Measurements from ENCODE around the gene PSIP1.

- no peak for TF ChIP-seq CTCF (IDR thresholded peaks at IDR 0.05)
- no peak for TF ChIP-seq POLR2A (IDR thresholded peaks at IDR 0.05)
- no peak for TF ChIP-seq EP300 (IDR thresholded peaks at IDR 0.05; ENCODE audit: low read depth)
These were observed 90.0 kb downstream of the PSIP1 start for GRCh38 chr9:15420796-15421195.

All from transverse colon (tissue), 3 donors.